Esophagus (tissue), 2 donors: Measurements from ENCODE around the gene GPX2. TPM values are rescaled to one million over a fixed set of nuclear protein-coding genes. Genes with fewer than 3 reads are reported as not detected.

Experiments
- H3K27ac ChIP-seq, 2 donors: one replicate each; pipeline ENCODE4 v1.5.1; 2013; ENCODE audit warnings: low read depth in 2 of 2, mild to moderate bottlenecking in 2 of 2, inconsistent platforms in 1 of 2, low read length in 1 of 2, moderate library complexity in 1 of 2
- H3K27me3 ChIP-seq, 2 donors: one replicate each; pipeline ENCODE4 v1.6.1; 2013; ENCODE audit warnings: low read length in 2 of 2, control low read depth in 1 of 2, mild to moderate bottlenecking in 1 of 2; ENCODE audit not compliant: insufficient read depth in 2 of 2, control insufficient read depth in 1 of 2
- H3K36me3 ChIP-seq, 2 donors: one replicate each; pipeline ENCODE4 v1.6.1; 2013; ENCODE audit warnings: low read length in 1 of 2; ENCODE audit not compliant: control insufficient read depth in 2 of 2, insufficient read depth in 2 of 2
- H3K4me1 ChIP-seq, 2 donors: one replicate each; pipeline ENCODE4 v1.6.1; 2013; ENCODE audit warnings: low read length in 1 of 2; ENCODE audit not compliant: control insufficient read depth in 2 of 2, insufficient read depth in 2 of 2
- H3K4me3 ChIP-seq, 2 donors: one replicate each; pipeline ENCODE4 v1.5.1; 2013; ENCODE audit warnings: low read length in 2 of 2, mild to moderate bottlenecking in 2 of 2, low read depth in 1 of 2, moderate library complexity in 1 of 2
- H3K9me3 ChIP-seq, 2 donors: one replicate each; pipeline ENCODE4 v1.6.1; 2013; ENCODE audit warnings: mild to moderate bottlenecking in 2 of 2, low read depth in 1 of 2, low read length in 1 of 2, moderate library complexity in 1 of 2; ENCODE audit not compliant: control insufficient read depth in 2 of 2, insufficient read depth in 1 of 2
- WGBS, 2 donors: extraction: QIAGEN DNeasy Blood & Tissue Kit; methylation state at CpG; one replicate each; pipeline ENCODE4 v1.1.7; 2013; 5-methylcytosine and 5-hydroxymethylcytosine counted together
- polyA plus RNA-seq, 2 donors: library from polyadenylated mRNA; stranded (reverse); fragments of 200-250 nt; gene quantifications; one replicate each; pipeline ENCODE4 v1.2.3, GENCODE V29; 2013
- donor health status: healthy with polysubstance abuse.
- donor health status: Bipolar disorder and iron deficiency.

Gene GPX2
- polyA plus RNA-seq, 2 donors: 77.2 to 128 TPM

GRCh38 chr14:64963611-64964010, 21.1 kb upstream of the GPX2 start:
- Histone ChIP-seq H3K9me3 (no peaks in the 10 kb centered on the region), H3K27me3 (no peaks in the 10 kb centered on the region), H3K36me3 (no peaks in the 10 kb centered on the region), H3K27ac (no peak overlapping the region), H3K4me1 (peaks cover 5 to 20% of the 10 kb centered on the region in 2 donors), H3K4me3 (no peak overlapping the region)
- 64 to 69% methylated on average over 1 of the region's 1 CpG for WGBS, 2 donors

- peak overlapping the region; percentile 11 to 33 for H3K27ac ChIP-seq
- no peak overlapping the region for H3K4me3 ChIP-seq
- H3K36me3 ChIP-seq: no peaks in the 10 kb centered on the region
- no peaks in the 10 kb centered on the region for H3K27me3 ChIP-seq
- H3K9me3 ChIP-seq: no peaks in the 10 kb centered on the region
- 36 to 43% methylated on average over 5 of the region's 5 CpGs for WGBS, 2 donors
- peaks cover 5 to 25% of the 10 kb centered on the region in 2 donors for H3K4me1 ChIP-seq
Measured at GRCh38 chr14:64960762-64961276, 18.3 kb upstream of the GPX2 start.

GRCh38 chr14:64958743-64959142, 16.2 kb upstream of the GPX2 start:
- no peak overlapping the region for H3K27ac ChIP-seq

GRCh38 chr14:64958201-64958600, 15.7 kb upstream of the GPX2 start:
- WGBS, 2 donors: 95 to 98% methylated on average over 2 of the region's 2 CpGs
- H3K27me3 ChIP-seq: no peaks in the 10 kb centered on the region
- H3K4me3 ChIP-seq: no peak overlapping the region
- no peak overlapping the region for H3K27ac ChIP-seq
- no peaks in the 10 kb centered on the region for H3K9me3 ChIP-seq
- H3K36me3 ChIP-seq: peaks cover 0 to 2% of the 10 kb centered on the region in 2 donors
- peaks cover 5 to 25% of the 10 kb centered on the region in 2 donors for H3K4me1 ChIP-seq

More at GRCh38 chr14:64958743-64959142, 16.2 kb upstream of the GPX2 start:
- Histone ChIP-seq H3K27me3 (no peaks in the 10 kb centered on the region), H3K36me3 (peaks cover 0 to 2% of the 10 kb centered on the region in 2 donors), H3K4me3 (no peak overlapping the region), H3K4me1 (peaks cover 5 to 25% of the 10 kb centered on the region in 2 donors), H3K9me3 (no peaks in the 10 kb centered on the region)
- 64 to 79% methylated on average over 5 of the region's 5 CpGs for WGBS, 2 donors

GRCh38 chr14:64956697-64957406, 14.3 kb upstream of the GPX2 start:
- H3K4me3 ChIP-seq: no peak overlapping the region
- WGBS, 2 donors: 83% methylated on average over 8 of the region's 8 CpGs
- no peaks in the 10 kb centered on the region for H3K27me3 ChIP-seq
- H3K4me1 ChIP-seq: peaks cover 5 to 25% of the 10 kb centered on the region in 2 donors
- peaks cover 0 to 2% of the 10 kb centered on the region in 2 donors for H3K36me3 ChIP-seq
- no peak overlapping the region for H3K27ac ChIP-seq
- no peaks in the 10 kb centered on the region for H3K9me3 ChIP-seq

- H3K4me1 ChIP-seq: peaks cover 2 to 16% of the 10 kb centered on the region in 2 donors
- H3K4me3 ChIP-seq: no peak overlapping the region
- H3K9me3 ChIP-seq: no peaks in the 10 kb centered on the region
- H3K27ac ChIP-seq: no peak overlapping the region
- H3K36me3 ChIP-seq: peaks cover 0 to 4% of the 10 kb centered on the region in 2 donors
- H3K27me3 ChIP-seq: no peaks in the 10 kb centered on the region
- 77 to 87% methylated on average over 6 of the region's 6 CpGs for WGBS, 2 donors
Measured at GRCh38 chr14:64955297-64955696, 12.8 kb upstream of the GPX2 start.

- no peak overlapping the region for H3K4me3 ChIP-seq
- H3K36me3 ChIP-seq: peaks cover 0 to 4% of the 10 kb centered on the region in 2 donors
- H3K9me3 ChIP-seq: no peaks in the 10 kb centered on the region
- no peaks in the 10 kb centered on the region for H3K27me3 ChIP-seq
- no peak overlapping the region for H3K27ac ChIP-seq
- peaks cover 2 to 11% of the 10 kb centered on the region in 2 donors for H3K4me1 ChIP-seq
- WGBS, 2 donors: 92 to 94% methylated on average over 9 of the region's 9 CpGs
Measured at GRCh38 chr14:64954491-64955240, 12.1 kb upstream of the GPX2 start.

- peaks cover 0 to 6% of the 10 kb centered on the region in 2 donors for H3K4me1 ChIP-seq
- H3K4me3 ChIP-seq: no peak overlapping the region
- H3K27me3 ChIP-seq: no peaks in the 10 kb centered on the region
- no peaks in the 10 kb centered on the region for H3K9me3 ChIP-seq
- WGBS, 2 donors: 92 to 94% methylated on average over 6 of the region's 6 CpGs
- H3K36me3 ChIP-seq: peaks cover 0 to 4% of the 10 kb centered on the region in 2 donors
- no peak overlapping the region for H3K27ac ChIP-seq
Measured at GRCh38 chr14:64953661-64954060, 11.1 kb upstream of the GPX2 start.

GRCh38 chr14:64953310-64953654, 10.7 kb upstream of the GPX2 start:
- H3K9me3 ChIP-seq: no peaks in the 10 kb centered on the region
- no peak overlapping the region for H3K4me3 ChIP-seq
- H3K4me1 ChIP-seq: peaks cover 0 to 2% of the 10 kb centered on the region in 2 donors
- H3K36me3 ChIP-seq: peaks cover 0 to 8% of the 10 kb centered on the region in 2 donors
- no peaks in the 10 kb centered on the region for H3K27me3 ChIP-seq
- 87 to 90% methylated on average over 8 of the region's 8 CpGs for WGBS, 2 donors
- no peak overlapping the region for H3K27ac ChIP-seq
